Psoas muscle (tissue), 8 donors: Measurements from ENCODE around the gene SRSF7. TPM values are rescaled to one million over a fixed set of nuclear protein-coding genes. Genes with fewer than 3 reads are reported as not detected.
"Not testable (repeated sequence)": the region's sequence is repeated elsewhere in the genome, so short reads cannot be mapped to it uniquely, and the experiment has no call there.

Experiments
- ATAC-seq, 4 donors: fragments of 200-7000 bp; cut with Tn5 transposase; one replicate each; pipeline ENCODE4 v1.9.1; 2020; ENCODE audit warnings: moderate library complexity in 3 of 4, mild to moderate bottlenecking in 2 of 4
- DNase-seq, 2 donors: peaks; one replicate each; pipeline ENCODE4 v3.0.0-alpha.2; 2020
- H3K27ac ChIP-seq: fragments of 200-600 bp; one replicate; pipeline ENCODE4 v1.8.0; 2022
- H3K27me3 ChIP-seq, 3 donors: fragments of 200-600 bp in 1 of 3; one replicate each; pipeline versions ENCODE4 v1.6.1 to v1.8.0; 2013 to 2022; ENCODE audit warnings: low read length in 2 of 3, mild to moderate bottlenecking in 2 of 3, moderate library complexity in 1 of 3; ENCODE audit not compliant: insufficient read depth in 3 of 3
- H3K36me3 ChIP-seq, 2 donors: fragments of 200-600 bp in 1 of 2; one replicate each; pipeline versions ENCODE4 v1.6.1 to v1.8.0; 2013 to 2022; ENCODE audit warnings: low read depth in 1 of 2, mild to moderate bottlenecking in 1 of 2, moderate library complexity in 1 of 2; ENCODE audit not compliant: insufficient read depth in 1 of 2
- H3K4me1 ChIP-seq: fragments of 200-600 bp; one replicate; pipeline ENCODE4 v1.8.0; 2022
- H3K4me3 ChIP-seq: fragments of 200-600 bp; one replicate; pipeline ENCODE4 v1.8.0; 2022; ENCODE audit warnings: mild to moderate bottlenecking
- H3K9me3 ChIP-seq: fragments of 200-600 bp; one replicate; pipeline ENCODE4 v1.8.0; 2022
- WGBS, 3 donors: extraction: QIAGEN DNeasy Blood & Tissue Kit; methylation state at CpG; one replicate each; pipeline versions ENCODE4 v1.1.6 to v1.1.7; 2013; 5-methylcytosine and 5-hydroxymethylcytosine counted together
- intact Hi-C, 2 donors: fragments of 100-400 bp; cut with DNase I; formaldehyde crosslinking; loops; one replicate each; pipeline versions ENCODE4 v1.11.0 to v1.14.2; 2022
- polyA plus RNA-seq, 3 donors: library from polyadenylated mRNA; stranded (reverse); fragments of 200-250 nt; gene quantifications; one replicate each; pipeline ENCODE4 v1.2.3, GENCODE V29; 2013
- total RNA-seq, 4 donors: library from RNA; stranded (reverse); fragmentation: NEBNext Ultra II Directional in 2 of 4; extraction: Animal tissue kit (Norgen Biotek cat#: 25700) in 2 of 4; gene quantifications; one replicate each; pipeline versions ENCODE4 v1.2.1 to v1.2.4, GENCODE V29; 2021 to 2023
- TF ChIP-seq, protein P1 (sequence below): fragments of 200-600 bp; IDR thresholded peaks from one replicate; pipeline ENCODE4 v1.8.0; 2022; ENCODE audit warnings: antibody characterized with exemption
- donor health status: healthy with polysubstance abuse.
- donor health status: DM: no; HTN: no; CAD: no; lungs with moderate emphysema.
- donor health status: Bipolar disorder and iron deficiency.
- donor health status: healthy.
- donor health status: DM: yes; HTN: yes; CAD: no.
- donor health status: DM: no; HTN: no; CAD: no.
- donor health status: DM: no; HTN: no; CAD: no.
- donor health status: DM: yes; HTN: yes; CAD: no.

SRSF7 gene
- total and polyA plus RNA-seq, 7 donors: 26.0 to 111 (median 45.8) TPM

GRCh38 chr2:38718601-38719000 lies 32.6 kb downstream of the SRSF7 start:
- TF ChIP-seq, protein P1, sequence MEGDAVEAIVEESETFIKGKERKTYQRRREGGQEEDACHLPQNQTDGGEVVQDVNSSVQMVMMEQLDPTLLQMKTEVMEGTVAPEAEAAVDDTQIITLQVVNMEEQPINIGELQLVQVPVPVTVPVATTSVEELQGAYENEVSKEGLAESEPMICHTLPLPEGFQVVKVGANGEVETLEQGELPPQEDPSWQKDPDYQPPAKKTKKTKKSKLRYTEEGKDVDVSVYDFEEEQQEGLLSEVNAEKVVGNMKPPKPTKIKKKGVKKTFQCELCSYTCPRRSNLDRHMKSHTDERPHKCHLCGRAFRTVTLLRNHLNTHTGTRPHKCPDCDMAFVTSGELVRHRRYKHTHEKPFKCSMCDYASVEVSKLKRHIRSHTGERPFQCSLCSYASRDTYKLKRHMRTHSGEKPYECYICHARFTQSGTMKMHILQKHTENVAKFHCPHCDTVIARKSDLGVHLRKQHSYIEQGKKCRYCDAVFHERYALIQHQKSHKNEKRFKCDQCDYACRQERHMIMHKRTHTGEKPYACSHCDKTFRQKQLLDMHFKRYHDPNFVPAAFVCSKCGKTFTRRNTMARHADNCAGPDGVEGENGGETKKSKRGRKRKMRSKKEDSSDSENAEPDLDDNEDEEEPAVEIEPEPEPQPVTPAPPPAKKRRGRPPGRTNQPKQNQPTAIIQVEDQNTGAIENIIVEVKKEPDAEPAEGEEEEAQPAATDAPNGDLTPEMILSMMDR: no peak
- intact Hi-C loops: no loop called here
- Histone ChIP-seq H3K9me3 (no peaks in the 10 kb centered on the region), H3K36me3 (no peaks in the 10 kb centered on the region), H3K27ac (no peak overlapping the region), H3K4me1 (peaks cover 23% of the 10 kb centered on the region), H3K4me3 (no peak overlapping the region), H3K27me3 (no peaks in the 10 kb centered on the region)
- ATAC-seq (no peak), DNase-seq (no peak)
- 91 to 93% (median 92%) methylated on average over 4 of the region's 4 CpGs for whole genome bisulfite sequencing, 3 donors

GRCh38 chr2:38716185-38716584 lies 35.0 kb downstream of the SRSF7 start:
- no peak for ATAC-seq
- Histone ChIP-seq H3K4me1 (peaks cover 13% of the 10 kb centered on the region), H3K27ac (no peak overlapping the region), H3K36me3 (no peaks in the 10 kb centered on the region), H3K4me3 (no peak overlapping the region), H3K27me3 (no peaks in the 10 kb centered on the region), H3K9me3 (no peaks in the 10 kb centered on the region)
- DNase-seq: no peak
- 87 to 91% (median 87%) methylated on average over 6 of the region's 6 CpGs for WGBS, 3 donors
- TF ChIP-seq, protein P1: no peak
- intact Hi-C loops: no loop called here

- H3K9me3 ChIP-seq, DNase-seq, H3K36me3 ChIP-seq, H3K27ac ChIP-seq, intact Hi-C loops, H3K4me1 ChIP-seq, ATAC-seq, H3K4me3 ChIP-seq, H3K27me3 ChIP-seq: not testable (repeated sequence)
- WGBS, 3 donors: 93 to 100% (median 95%) methylated on average over 1 of the region's 1 CpG
These were observed 36.2 kb downstream of the SRSF7 start for GRCh38 chr2:38714941-38715340.

- Histone ChIP-seq H3K36me3 (no peaks in the 10 kb centered on the region), H3K27ac (no peak overlapping the region), H3K4me3 (no peak overlapping the region), H3K27me3 (no peaks in the 10 kb centered on the region), H3K9me3 (no peaks in the 10 kb centered on the region), H3K4me1 (no peaks in the 10 kb centered on the region)
- intact Hi-C loops: no loop called here
- WGBS, 3 donors: 72 to 86% (median 77%) methylated on average over 3 of the region's 3 CpGs
- TF ChIP-seq, protein P1: no peak
- ATAC-seq: no peak
- no peak for DNase-seq
These were observed 37.8 kb downstream of the SRSF7 start for GRCh38 chr2:38713338-38713737.

DNA sequence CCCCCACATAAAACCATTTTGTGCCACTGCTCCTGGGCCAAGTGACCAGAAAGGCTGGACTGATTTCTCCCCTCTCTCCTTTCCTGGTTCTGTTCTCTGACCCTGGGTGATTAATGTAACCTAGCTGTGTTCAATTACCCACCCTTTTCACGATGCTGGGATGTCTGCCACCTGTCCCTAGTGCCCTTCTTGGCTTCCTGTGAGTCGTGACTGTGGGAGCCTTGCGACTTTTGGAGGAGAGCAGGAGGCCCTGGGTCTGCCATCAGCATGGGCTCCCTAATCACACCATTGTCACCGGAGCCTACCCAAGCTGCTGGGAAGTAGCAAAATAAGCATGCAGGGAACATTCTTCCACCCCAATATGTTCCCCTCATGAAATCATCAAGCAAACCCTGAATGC lies 38.3 kb downstream of the SRSF7 start:
- Histone ChIP-seq H3K36me3 (no peaks in the 10 kb centered on the region), H3K27me3 (no peaks in the 10 kb centered on the region), H3K27ac (no peak overlapping the region), H3K4me3 (no peak overlapping the region), H3K4me1 (no peaks in the 10 kb centered on the region), H3K9me3 (no peaks in the 10 kb centered on the region)
- no peak for ATAC-seq
- TF ChIP-seq, protein P1: no peak
- intact Hi-C loops: no loop called here
- WGBS, 3 donors: 71 to 77% (median 74%) methylated on average over 4 of the region's 4 CpGs
- no peak for DNase-seq
